UCSD-AML1 (cell line): ENCODE measurements around the gene VRK3.

Source experiments
- DNase-seq: peaks from one replicate; lab custom pipeline; 2025; ENCODE audit not compliant: unreplicated experiment; lab: John Stamatoyannopoulos, UW

The VRK3 gene

GRCh38 chr19:50030937-50031336 lies 5.8 kb upstream of the VRK3 start:
- DNase-seq, result no peak

DNA sequence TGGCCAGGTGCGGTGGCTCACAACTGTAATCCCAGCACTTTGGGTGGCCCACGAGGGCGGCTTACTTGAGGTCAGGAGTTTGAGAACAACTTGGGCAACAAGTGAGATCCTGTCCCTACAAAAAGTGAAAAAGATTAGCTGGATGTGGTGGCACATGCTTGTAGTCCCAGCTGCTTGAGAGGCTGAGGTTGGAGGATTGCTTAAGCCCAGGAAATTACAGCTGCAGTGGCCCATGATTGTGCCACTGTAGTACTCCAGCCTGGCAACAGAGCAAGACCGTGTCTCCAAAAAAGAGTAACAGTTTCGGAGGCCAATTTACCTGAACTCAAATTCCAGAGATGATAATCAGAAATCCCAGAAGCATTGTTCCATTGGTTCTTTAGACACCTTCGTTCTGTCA lies 5.1 kb upstream of the VRK3 start:
- DNase-seq, result no peak

DNA sequence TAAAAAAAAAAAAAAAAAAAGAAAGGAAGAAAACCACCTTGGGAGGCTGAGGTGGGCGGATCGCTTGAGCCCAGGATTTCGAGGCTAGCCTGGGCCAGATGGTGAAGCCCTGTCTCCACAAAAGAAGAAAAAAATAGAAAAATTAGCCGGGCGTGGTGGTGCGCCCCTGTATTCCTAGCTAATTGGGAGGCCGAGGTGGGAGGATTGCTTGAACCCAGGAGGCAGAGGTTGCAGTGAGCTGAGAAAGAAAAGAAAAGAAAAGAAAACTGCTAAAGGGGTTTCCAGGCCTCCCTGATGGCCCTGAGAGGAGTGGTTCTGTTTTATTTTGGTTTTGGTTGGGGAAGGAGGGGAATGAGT lies 1.4 kb upstream of the VRK3 start:
- no peak for DNase-seq

GRCh38 chr19:50025794-50026549 lies 800 bp upstream of the VRK3 start, which contains the start of gene ZNF473:
Gene ZNF473 (plus strand): TSS chr19:50026005. CDS start chr19:50031083, 5,078 bp downstream.
- DNase-seq, result peak; percentile 92

DNA sequence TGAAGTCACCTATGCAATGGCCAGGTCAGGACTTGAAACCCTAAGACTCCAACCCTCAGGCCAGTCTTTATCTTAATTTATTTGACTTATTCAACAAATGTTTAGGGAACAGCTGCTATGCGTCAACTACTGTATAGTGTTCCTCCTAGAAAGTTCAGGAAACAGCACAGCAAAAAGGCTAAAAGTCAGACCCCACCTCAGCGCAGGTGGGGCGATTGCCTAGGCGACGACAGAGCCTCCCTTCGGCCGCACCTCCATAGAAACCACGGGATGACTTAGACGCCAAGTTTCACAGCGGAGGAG lies 502 bp downstream of the VRK3 start:
- no peak for DNase-seq

DNA sequence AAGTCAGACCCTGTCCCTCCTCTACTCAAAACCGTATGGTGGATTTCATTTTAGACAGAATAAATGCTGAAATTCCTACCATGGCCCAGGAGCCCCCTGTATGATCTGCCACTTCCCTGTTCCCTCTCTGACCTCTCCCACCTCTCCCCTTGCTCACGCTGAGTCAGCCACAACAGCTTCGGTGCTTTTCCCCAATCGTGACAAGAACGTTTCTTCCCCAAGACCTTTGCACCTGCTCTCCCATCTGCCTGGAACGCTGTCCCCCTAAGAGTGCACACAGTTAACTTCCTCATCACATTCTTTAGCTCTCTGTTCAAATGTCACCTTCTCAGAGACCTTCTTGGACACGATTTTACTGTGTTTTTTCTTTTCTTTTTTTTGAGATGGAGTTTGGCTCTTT lies 2.3 kb downstream of the VRK3 start:
- no peak for DNase-seq

DNA sequence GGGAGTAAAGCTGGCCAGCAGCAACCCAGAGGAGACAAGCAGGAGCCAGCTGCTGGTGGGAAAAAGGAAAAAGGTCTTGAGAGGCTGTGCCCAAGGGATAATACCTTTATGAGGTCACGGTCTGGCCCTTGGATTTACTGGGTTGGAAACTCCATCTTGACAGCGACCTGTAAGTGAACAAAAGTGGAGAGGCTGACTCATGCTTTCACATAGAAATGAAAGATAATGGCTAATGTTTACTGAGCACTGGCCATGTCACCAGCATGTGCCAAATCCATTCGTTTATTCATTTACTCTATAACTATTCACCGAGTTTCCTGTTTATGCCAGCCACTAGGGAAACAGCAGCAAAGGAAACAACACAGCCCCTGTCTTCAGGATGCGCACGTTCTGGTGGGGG lies 4.7 kb downstream of the VRK3 start:
- DNase-seq, result no peak

GRCh38 chr19:50016225-50016807 lies 8.9 kb downstream of the VRK3 start:
- no peak for DNase-seq

DNA sequence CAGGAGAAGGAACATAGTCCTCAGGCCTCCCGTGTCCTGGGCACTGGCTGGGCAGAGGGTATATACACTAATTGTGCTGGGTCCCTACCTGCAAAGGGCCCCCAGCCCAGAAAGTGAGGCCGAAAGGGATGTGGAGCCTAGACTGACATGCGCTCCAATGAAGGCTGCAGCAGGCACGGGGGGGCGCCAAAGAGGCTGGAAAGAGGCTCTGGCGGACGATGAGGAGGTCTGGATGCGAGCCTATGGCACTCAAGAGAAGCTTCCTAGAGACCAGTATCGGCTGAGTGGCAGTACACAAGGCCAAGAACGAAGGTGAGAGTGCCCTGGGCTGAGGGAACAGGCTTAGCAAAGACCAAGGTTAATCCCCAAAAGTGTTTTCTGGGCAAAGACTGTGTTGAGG lies 16.6 kb downstream of the VRK3 start:
- peak; percentile 40 for DNase-seq

DNA sequence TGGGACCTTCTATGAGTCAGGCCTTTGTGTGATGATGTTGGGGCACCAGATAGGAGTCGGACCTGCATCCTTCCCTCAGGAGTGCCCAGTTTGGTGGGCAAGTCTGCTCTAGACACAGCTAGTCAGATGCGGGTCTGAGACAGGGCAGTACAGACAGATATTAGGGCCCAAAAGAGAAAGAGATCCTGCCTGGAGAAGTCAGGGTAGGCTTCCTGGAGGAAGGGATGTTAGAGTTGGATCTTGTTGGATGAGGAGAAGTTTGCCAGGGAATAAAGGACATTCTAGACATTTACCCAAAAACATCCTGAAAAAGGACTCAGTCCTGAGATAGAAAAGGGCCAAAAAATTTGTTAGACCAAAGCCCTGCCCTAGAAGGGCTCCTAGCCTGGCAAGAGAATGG lies 17.2 kb downstream of the VRK3 start:
- no peak for DNase-seq

DNA sequence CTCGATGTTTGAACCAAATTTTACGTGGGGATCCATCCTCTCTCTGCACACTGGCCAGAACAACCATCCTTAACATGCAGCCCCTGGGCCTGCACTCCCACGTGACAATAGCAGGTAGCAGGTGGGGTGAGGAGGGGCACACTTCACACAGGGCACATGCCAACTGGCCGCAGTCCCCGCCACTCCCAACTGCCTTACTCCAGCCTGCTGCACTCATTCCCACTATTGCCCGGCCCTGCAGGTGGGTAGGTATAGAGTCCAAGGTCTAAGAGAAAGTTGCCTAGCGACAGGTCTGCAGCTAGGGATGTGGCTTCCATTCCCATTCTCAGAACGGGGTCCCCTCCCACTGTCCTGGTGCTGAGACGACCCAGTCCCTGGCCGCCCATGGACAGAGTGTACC lies 18.0 kb downstream of the VRK3 start:
- no peak for DNase-seq

GRCh38 chr19:50005428-50005827 lies 19.7 kb downstream of the VRK3 start:
- no peak for DNase-seq

GRCh38 chr19:50003810-50004419 lies 21.3 kb downstream of the VRK3 start:
- DNase-seq, result peak; percentile 78

- DNase-seq, result peak; percentile 17
Measured at GRCh38 chr19:50003254-50003788, 21.9 kb downstream of the VRK3 start.

DNA sequence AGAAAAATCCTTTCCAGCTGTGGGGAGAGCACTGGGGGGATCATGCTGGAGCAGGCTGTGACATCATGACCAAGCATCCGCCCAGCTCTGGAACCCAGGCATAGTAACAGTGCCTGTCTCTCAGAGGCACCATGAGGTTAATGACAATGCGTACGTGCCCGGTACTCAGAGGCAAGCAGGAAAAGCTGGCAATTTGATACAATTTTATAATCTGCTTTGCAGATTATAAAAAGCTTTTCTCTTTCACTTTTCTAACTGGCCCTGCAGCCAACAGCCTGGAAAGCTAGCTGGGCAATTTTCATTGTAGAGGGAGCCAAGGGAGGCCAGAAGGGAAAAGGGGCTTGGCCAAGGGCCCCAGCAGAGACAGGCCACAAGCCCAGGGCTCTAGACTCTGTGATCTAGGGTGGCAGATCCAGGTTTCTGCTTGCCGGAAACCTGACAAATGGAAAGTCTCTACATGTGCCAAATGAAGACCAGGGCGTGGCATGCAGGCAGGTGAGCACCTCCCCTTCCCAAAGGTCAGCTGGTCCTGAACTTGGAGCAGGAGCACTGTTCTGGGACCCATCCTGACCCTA lies 22.7 kb downstream of the VRK3 start:
- no peak for DNase-seq

- no peak for DNase-seq
Measured at GRCh38 chr19:50001775-50002174, 23.4 kb downstream of the VRK3 start.

DNA sequence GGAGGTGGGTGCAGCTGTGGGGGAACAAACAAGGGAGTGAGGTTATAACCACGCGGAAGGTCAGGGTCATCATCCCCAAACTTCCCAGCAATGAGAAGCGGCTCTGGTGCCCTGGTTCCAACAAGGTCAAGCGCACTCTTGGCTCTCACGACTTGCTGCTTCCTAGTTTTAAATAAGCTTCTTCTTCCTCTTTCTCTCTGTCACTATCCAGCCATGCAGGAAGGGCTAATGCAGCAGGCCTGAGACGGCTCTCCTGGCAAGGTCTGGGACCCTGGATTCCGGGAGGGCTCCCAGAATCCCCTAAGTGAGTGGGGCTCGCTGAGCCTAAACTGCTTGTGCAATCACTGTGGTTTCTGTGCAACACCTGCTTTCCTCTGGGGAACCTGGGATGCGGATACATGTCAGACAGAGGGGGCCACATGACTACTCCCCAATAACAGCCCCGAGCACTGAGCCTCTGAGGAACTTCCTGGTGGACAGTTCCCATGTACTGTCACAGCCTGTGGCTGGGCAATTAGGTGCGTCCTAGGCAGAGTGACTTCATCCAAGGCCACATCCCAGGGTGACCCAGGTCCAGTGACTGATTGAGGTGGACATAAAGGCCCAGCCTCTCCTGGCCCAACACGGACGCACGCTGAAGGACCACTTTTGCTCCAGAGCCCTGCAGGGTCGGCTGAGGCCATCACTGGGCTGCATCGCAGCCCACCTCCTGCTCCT lies 24.2 kb downstream of the VRK3 start:
- DNase-seq, result peak; percentile 16

GRCh38 chr19:50000038-50000840 lies 24.9 kb downstream of the VRK3 start:
- no peak for DNase-seq

DNA sequence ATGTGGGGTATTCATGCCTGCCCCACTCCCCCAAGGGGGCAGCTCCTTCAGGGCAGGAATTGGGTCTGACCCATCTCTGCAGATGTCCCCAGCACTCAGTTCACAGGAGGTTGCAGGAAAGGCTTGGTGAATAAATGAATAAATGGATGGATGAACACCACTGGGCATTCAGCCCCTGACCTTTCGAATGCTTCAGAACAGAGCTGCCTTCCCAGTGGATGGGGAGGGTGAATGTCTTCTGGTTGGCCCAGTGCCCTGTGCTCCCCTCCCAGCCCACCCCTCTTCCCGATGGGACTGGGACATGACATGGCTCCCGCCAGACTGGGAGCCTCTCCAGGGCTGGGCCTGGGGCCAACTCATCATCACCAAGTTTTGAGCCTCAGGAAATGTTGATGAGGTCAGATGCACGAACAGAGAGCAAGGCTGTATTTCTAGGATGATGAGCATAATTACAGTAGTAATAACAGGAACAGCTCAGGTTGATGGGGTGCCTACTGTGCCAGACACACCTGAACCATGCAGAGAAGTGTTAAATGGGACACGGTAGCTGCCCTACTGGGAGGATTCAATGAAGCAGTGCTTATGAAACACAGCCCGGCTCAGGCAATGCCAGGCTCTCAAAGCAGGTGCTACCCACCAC lies 25.7 kb downstream of the VRK3 start:
- DNase-seq, result no peak

- DNase-seq, result no peak
Measured at GRCh38 chr19:49997709-49998108, 27.5 kb downstream of the VRK3 start.
